Common myeloid progenitor, CD34-positive (primary cell): ENCODE measurements around the gene WDSUB1.

ENCODE experiments used
- CTCF ChIA-PET: fragments of 350-600 bp; sonication (Branson Sonifier 250); formaldehyde crosslinking; loops from one replicate; lab custom pipeline; 2021; ENCODE audit warnings: antibody characterized with exemption; lab: Charles Lee
- POLR2A ChIA-PET: fragments of 350-600 bp; sonication (Branson Sonifier 250); formaldehyde crosslinking; loops from one replicate; lab custom pipeline; 2021; ENCODE audit warnings: antibody characterized with exemption; lab: Charles Lee
- DNase-seq, 3 donors: peaks; one replicate each; pipeline versions ENCODE4 v3.0.0 to v3.0.0-alpha.2; 2013
- H3K27ac ChIP-seq, 2 experiments: 1 replicate in 1 of 2; 2 replicates in 1 of 2; pipeline ENCODE4 v1.7.0; 2013; ENCODE audit warnings: inconsistent platforms in 2 of 2, low read length in 2 of 2, mild to moderate bottlenecking in 2 of 2, low read depth in 1 of 2, moderate library complexity in 1 of 2; ENCODE audit not compliant: severe bottlenecking in 2 of 2, insufficient read depth in 1 of 2, poor library complexity in 1 of 2
- H3K27me3 ChIP-seq, 5 experiments: replicated peaks in 2 of 5; 1 replicate in 3 of 5; 2 replicates in 2 of 5; pipeline versions ENCODE4 v1.6.1 to v1.7.0; 2013; ENCODE audit warnings: low read length in 4 of 5, mild to moderate bottlenecking in 2 of 5, moderate library complexity in 2 of 5, inconsistent platforms in 1 of 5; ENCODE audit not compliant: insufficient read depth in 5 of 5, control insufficient read depth in 4 of 5
- H3K36me3 ChIP-seq, 4 experiments: 1 replicate in 2 of 4; 2 replicates in 2 of 4; pipeline versions ENCODE4 v1.6.1 to v1.7.0; 2013; ENCODE audit warnings: low read length in 3 of 4, control low read depth in 1 of 4, mild to moderate bottlenecking in 1 of 4; ENCODE audit not compliant: control insufficient read depth in 4 of 4, insufficient read depth in 4 of 4
- H3K4me1 ChIP-seq, 4 experiments: 1 replicate in 3 of 4; 2 replicates in 1 of 4; pipeline versions ENCODE4 v1.6.1 to v1.7.1; 2013; ENCODE audit warnings: low read length in 3 of 4, mild to moderate bottlenecking in 3 of 4, control low read depth in 1 of 4, inconsistent platforms in 1 of 4, moderate library complexity in 1 of 4; ENCODE audit not compliant: control insufficient read depth in 4 of 4, insufficient read depth in 4 of 4; ENCODE audit errors: control extremely low read depth in 1 of 4
- H3K4me3 ChIP-seq, 7 experiments: 1 replicate in 4 of 7; 2 replicates in 3 of 7; pipeline versions ENCODE4 v1.5.1 to v1.7.0; 2013; ENCODE audit warnings: mild to moderate bottlenecking in 7 of 7, low read length in 6 of 7, moderate library complexity in 6 of 7, inconsistent platforms in 2 of 7, low read depth in 2 of 7, control low read depth in 1 of 7; ENCODE audit not compliant: insufficient read depth in 4 of 7, control insufficient read depth in 1 of 7; ENCODE audit errors: extremely low read depth in 1 of 7
- H3K9me3 ChIP-seq, 5 experiments: 1 replicate in 4 of 5; 2 replicates in 1 of 5; pipeline versions ENCODE4 v1.6.1 to v1.7.1; 2013; ENCODE audit warnings: low read length in 4 of 5, mild to moderate bottlenecking in 2 of 5, inconsistent platforms in 1 of 5, low read depth in 1 of 5, moderate library complexity in 1 of 5; ENCODE audit not compliant: control insufficient read depth in 4 of 5, insufficient read depth in 2 of 5; ENCODE audit errors: control extremely low read depth in 1 of 5
- WGBS: methylation state at CpG from one replicate; pipeline ENCODE4 v1.1.5; 2013; ENCODE audit not compliant: insufficient coverage; 5-methylcytosine and 5-hydroxymethylcytosine counted together

Gene WDSUB1

DNA sequence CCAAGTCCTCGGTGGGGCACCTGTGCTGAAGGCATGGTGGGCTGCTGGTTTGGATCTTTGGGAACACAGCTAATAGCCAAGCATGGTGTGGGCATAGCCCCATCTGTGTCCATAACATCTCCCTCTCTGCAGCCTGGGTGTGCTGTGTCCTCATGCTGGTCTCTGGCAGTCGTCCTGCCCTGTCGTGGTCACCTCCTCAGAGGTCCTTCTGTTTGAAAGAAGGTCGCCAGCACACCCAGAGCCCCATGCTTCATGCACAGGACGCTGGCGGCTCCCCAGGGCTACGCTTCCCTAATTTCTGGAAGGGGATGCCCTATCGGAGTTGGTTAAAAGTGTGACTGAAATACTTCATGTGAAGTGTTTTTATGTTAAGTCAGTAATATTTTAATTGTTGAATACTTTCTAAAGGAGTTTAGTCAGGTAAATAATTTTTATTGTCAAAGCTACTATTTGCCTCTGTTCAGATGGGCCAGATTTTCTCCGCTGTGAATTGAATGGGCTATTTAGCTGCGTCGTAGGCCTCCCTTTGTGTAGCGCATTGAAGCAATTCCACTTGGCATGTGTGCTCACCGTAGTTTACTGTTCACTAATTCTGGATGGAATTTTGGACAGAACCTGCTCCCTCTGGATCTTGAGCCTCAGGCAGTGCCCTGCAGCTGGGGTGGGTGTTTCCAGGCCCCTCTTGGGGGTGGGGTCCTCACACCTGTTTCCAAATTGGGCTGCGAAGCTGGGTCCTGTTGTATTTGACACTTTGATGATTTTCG, 81.9 kb downstream of the WDSUB1 start:
- peaks cover 0 to under 1% (median 0%) of the 10 kb centered on the region in 4 experiments for H3K4me1 ChIP-seq
- DNase-seq = no peak
- 97% methylated on average over 15 of the region's 15 CpGs for WGBS
- H3K9me3 ChIP-seq = no peaks in the 10 kb centered on the region
- ChIA-PET POLR2A (no interaction called here), CTCF (interaction anchor here (1.1 kb wide), 1 partner anchor 117 kb away, joined by 3 read pairs; no protein-coding TSS in a partner anchor)
- H3K27me3 ChIP-seq = no peaks in the 10 kb centered on the region
- H3K4me3 ChIP-seq = no peak overlapping the region
- H3K36me3 ChIP-seq = peaks cover 2 to 18% (median 11%) of the 10 kb centered on the region in 4 experiments
- no peak overlapping the region for H3K27ac ChIP-seq

DNA sequence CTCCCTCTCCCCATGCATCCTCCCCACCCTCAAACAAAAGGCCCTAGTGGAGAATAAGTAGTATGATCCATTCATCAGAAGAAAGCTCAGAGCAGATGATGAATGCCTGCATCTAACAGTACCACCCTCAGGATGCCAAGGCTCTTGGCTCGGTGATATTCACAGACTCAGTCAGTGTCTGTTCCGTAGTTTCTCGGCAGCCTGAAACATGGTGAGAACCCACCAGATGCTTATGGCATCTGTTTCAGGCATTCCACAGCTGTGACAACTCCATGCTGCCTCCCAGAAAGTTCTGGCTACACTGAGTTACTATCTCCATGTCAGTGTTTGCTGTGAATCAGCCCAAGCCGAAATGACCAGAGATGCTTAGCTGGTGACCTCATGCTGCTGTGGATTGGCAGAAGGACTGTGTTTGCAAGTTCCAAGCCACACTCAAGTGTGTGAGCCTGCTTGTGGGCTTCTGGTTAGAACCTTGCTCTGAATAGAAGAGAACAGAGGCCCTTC, 83.9 kb downstream of the WDSUB1 start:
- DNase-seq = no peak
- Histone ChIP-seq H3K36me3 (peaks cover 2 to 29% (median 18%) of the 10 kb centered on the region in 4 experiments), H3K27ac (no peak overlapping the region)

DNA sequence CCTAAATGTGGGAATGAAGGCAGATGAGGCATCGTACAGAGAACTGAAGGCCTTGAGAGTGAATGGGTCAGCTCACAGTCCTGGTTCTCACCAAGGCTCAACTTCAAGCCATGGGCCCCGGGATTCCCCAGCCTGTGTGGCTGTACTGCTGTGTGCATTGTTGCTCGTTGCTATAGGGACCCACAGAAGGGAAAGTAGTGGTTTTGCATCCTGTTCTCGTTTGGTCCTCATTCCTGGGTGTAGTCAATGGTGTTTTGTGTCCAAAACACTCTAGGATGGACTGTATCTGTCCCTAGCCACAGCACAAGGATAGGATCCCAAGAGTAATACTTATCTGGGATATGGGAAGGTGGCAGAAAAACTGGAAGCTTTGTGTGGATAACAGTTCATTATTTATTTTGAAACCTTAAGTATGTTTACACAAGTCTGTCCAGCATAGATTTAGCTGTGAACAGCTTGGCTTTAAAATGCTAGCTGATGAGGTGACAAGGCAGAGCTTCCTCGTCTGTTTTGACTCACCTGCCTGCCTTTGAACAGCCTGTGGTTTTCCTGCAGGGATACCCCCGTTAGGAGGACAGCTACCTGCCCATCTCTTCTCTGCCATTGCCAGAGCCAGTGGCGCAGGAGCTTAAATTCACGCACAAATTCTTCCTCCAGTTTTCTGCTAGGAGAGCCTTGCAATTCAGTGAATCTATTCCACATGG, 85.0 kb downstream of the WDSUB1 start:
- Histone ChIP-seq H3K4me3 (no peak overlapping the region), H3K4me1 (no peaks in the 10 kb centered on the region), H3K27ac (no peak overlapping the region), H3K27me3 (no peaks in the 10 kb centered on the region), H3K36me3 (peaks cover 2 to 39% (median 21%) of the 10 kb centered on the region in 4 experiments), H3K9me3 (no peaks in the 10 kb centered on the region)
- 81% methylated on average over 8 of the region's 8 CpGs for WGBS
- DNase-seq = peak in 2 of 3 donors; percentile 29 to 47
- CTCF ChIA-PET = interaction anchor here (1.2 kb wide), 1 partner anchor 19 kb away, joined by 3 read pairs; no protein-coding TSS in a partner anchor
- POLR2A ChIA-PET = no interaction called here

More for the DNA sequence above, 83.9 kb downstream of the WDSUB1 start:
- Histone ChIP-seq H3K9me3 (no peaks in the 10 kb centered on the region), H3K4me1 (no peaks in the 10 kb centered on the region), H3K27me3 (no peaks in the 10 kb centered on the region), H3K4me3 (no peak overlapping the region)
- ChIA-PET POLR2A (no interaction called here), CTCF (interaction anchor here (1.2 kb wide), 2 partner anchors 12 to 18 kb away, joined by 3 to 4 read pairs; no protein-coding TSS in a partner anchor)
- 95% methylated on average over 4 of the region's 4 CpGs for WGBS

DNA sequence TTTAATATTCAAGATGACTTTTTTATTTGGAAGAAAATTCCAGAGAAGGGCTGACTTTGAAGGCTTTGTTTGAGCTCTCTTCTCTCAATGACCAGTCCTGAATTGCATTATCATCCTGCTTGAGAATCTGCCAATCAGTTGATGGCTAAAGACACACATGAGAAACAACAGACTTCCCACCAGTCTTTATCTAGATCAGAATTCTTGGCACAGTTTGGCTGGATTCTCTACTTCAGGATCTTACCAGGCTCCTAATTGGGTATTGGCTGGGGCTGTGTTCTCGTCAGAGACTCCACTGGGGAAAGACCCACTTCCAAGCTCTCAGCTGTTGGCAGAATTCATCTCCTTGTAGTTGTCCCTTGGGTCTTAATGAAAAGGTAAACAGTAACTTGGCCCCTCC, 86.0 kb downstream of the WDSUB1 start:
- H3K36me3 ChIP-seq = peaks cover 0 to 36% (median 18%) of the 10 kb centered on the region in 4 experiments
- H3K27me3 ChIP-seq = no peaks in the 10 kb centered on the region
- ChIA-PET POLR2A (no interaction called here), CTCF (interaction anchor here (0.6 kb wide), 1 partner anchor 13 kb away, joined by 3 read pairs; no protein-coding TSS in a partner anchor)
- no peak overlapping the region for H3K27ac ChIP-seq
- WGBS = 100% methylated on average over 1 of the region's 1 CpG
- no peak overlapping the region for H3K4me3 ChIP-seq
- no peak for DNase-seq
- no peaks in the 10 kb centered on the region for H3K4me1 ChIP-seq
- H3K9me3 ChIP-seq = no peaks in the 10 kb centered on the region

DNA sequence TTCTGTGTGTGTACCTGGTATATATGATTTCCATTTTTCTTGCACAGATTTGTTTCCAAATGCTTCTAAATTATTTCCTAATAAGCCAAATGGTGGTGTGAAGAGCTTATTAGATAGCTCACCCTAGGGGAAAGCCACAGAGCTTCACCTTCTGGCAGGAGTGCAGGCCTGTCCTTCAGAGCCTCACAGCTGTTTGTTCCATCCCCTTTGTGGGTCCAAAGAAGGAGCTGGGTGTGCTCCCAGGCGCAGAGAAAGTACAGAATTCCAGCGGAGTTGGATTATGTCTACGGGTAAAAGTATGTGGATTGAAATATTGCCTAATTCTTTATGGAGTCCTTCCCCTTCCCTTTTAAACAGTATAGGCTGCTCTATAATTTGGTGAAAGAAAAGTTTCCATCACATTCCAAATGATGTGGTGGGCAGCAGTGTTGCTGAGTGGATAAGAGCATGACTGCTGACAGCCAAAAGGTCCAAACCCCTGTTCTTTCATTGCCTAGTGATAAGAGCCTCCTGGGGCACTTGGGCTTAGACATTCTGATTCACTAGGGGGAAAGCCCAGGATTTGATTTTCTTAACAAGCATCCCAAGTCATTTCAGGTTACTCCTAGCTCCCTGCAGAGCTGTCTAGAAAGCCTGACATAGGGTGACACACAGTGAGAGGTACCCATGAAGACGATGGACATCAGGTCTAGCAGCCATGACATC, 86.6 kb downstream of the WDSUB1 start:
- WGBS = 100% methylated on average over 3 of the region's 4 CpGs
- DNase-seq = no peak
- Histone ChIP-seq H3K4me1 (no peaks in the 10 kb centered on the region), H3K27ac (no peak overlapping the region), H3K27me3 (no peaks in the 10 kb centered on the region), H3K4me3 (no peak overlapping the region), H3K36me3 (peaks cover 0 to 33% (median 16%) of the 10 kb centered on the region in 4 experiments), H3K9me3 (no peaks in the 10 kb centered on the region)
- ChIA-PET POLR2A (no interaction called here), CTCF (interaction anchor here (0.6 kb wide), 1 partner anchor 12 kb away, joined by 3 read pairs; no protein-coding TSS in a partner anchor)

DNA sequence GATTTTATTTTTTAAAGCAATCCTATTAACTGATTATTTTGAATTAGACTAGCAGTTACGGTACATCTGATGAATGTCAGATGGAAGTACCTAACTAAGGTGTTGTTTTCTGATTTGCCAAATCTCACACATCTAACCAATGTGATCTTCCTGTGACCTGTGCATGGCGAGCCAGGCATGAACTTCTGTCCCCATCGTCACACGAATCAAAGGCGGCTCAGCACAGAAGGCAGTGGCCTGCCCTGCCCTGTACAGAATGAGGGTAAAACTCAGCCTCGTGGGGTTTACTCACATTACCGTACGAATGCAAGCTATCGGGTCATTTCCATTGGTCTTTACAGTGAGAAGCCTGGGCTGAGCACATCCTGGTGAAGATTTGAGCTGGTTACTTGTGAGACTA, 87.3 kb downstream of the WDSUB1 start:
- CTCF ChIA-PET = no interaction called here
- Histone ChIP-seq H3K27ac (no peak overlapping the region), H3K4me1 (no peaks in the 10 kb centered on the region), H3K36me3 (peaks cover 0 to 33% (median 20%) of the 10 kb centered on the region in 4 experiments), H3K9me3 (no peaks in the 10 kb centered on the region), H3K4me3 (no peak overlapping the region), H3K27me3 (no peaks in the 10 kb centered on the region)
- 99% methylated on average over 8 of the region's 9 CpGs for WGBS
- DNase-seq = no peak
- POLR2A ChIA-PET = no interaction called here
